ENCODE data around the gene CHST8. TPM values are rescaled to one million over a fixed set of nuclear protein-coding genes. Genes with fewer than 3 reads are reported as not detected.

The CHST8 gene
- total and polyA plus RNA-seq, 2 experiments from 2014 or later: 9.3 to 38.2 TPM

DNA sequence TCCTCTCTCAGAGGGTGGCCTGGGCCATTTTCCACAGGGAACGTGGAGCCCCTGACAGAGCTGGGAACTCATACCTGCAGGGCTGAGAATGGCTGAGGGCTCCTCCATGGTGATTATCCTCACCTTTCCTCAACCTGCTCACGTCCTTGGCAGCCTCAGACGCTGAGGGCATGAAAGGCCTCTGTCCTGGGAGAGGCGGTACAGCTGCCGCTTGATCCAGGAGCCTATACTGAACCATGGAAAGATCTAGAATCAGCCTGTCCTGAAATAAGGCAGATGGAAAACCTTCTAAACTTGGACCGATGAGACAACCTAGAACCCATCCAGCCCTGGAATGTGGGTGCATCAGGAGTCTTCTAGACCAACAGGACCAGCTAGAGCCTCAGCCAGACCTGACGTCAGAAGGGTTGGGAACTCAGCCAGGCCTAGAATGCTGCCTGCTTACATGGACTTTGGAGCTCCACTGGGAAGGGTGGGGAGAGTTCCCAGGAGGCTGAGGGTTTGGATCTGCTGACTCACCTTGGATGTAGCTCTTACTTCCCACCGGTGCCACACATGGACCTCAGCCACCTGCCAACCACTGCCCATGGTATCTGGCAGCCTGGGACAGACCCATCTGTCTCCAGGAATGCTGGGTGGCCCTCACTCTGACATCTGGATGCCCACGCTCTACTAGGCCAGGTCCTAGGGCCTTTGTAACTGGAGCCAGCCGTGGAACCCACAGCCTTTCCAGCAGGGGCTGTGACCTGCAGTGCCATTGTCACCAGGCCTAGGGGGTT is 182.5 kb downstream of the CHST8 start:
- H2AFZ ChIP-seq: no peak overlapping the region
- 0 out of 2 replicates have a peak, but pooled peaks cover 11% of the 10 kb centered on the region for H3K79me2 ChIP-seq (replicated peaks; ENCODE audit: insufficient read depth)
- peak overlapping the region; percentile 65; the same call in 1 of the 2 replicates for H3K27ac Mint-ChIP-seq
- H3K4me2 ChIP-seq: no peak overlapping the region
- DNase-seq (ENCODE audit: low spot score): no peak
- no peak overlapping the region for H3K27ac ChIP-seq (ENCODE audit: low read depth)
- H3K27me3 ChIP-seq (ENCODE audit: insufficient read depth): no peaks in the 10 kb centered on the region
- H3K9me3 Mint-ChIP-seq: no peaks in the 10 kb centered on the region
- no peak overlapping the region for H3K4me3 ChIP-seq
- no peak for ATAC-seq
- H3K36me3 Mint-ChIP-seq (ENCODE audit: low read depth): peaks cover 83% of the 10 kb centered on the region
- peaks cover 3% of the 10 kb centered on the region for H3K36me3 ChIP-seq (ENCODE audit: insufficient read depth)
- H3K4me1 ChIP-seq (ENCODE audit: insufficient read depth): peaks cover 10% of the 10 kb centered on the region
- H3F3A ChIP-seq (replicated peaks; ENCODE audit: low read depth): no peaks in the 10 kb centered on the region
- TF ChIP-seq STAT1 (IDR thresholded peaks at IDR 0.05; ENCODE audit: unreplicated experiment) (no peak), JUNB (IDR thresholded peaks at IDR 0.05; ENCODE audit: unreplicated experiment) (no peak), ZNF331 (CRISPR knock-in tag; IDR thresholded peaks at IDR 0.05; ENCODE audit: low read depth) (no peak), NANOG (IDR thresholded peaks at IDR 0.05; ENCODE audit: borderline replicate concordance) (no peak), EZH2 (IDR thresholded peaks at IDR 0.05; ENCODE audit: low read depth, unreplicated experiment) (no peak), ZNF114 (CRISPR knock-in tag; IDR thresholded peaks at IDR 0.05) (no peak), CTCF (conservative IDR thresholded peaks at IDR 0.05; ENCODE audit: low read depth in 2 of 2) (no peak), CREB1 (CRISPR knock-in tag; IDR thresholded peaks at IDR 0.05; ENCODE audit: low read depth) (no peak), EZH2phosphoT487 (IDR thresholded peaks at IDR 0.05; ENCODE audit: unreplicated experiment) (no peak)
- TF ChIP-seq, protein P1, sequence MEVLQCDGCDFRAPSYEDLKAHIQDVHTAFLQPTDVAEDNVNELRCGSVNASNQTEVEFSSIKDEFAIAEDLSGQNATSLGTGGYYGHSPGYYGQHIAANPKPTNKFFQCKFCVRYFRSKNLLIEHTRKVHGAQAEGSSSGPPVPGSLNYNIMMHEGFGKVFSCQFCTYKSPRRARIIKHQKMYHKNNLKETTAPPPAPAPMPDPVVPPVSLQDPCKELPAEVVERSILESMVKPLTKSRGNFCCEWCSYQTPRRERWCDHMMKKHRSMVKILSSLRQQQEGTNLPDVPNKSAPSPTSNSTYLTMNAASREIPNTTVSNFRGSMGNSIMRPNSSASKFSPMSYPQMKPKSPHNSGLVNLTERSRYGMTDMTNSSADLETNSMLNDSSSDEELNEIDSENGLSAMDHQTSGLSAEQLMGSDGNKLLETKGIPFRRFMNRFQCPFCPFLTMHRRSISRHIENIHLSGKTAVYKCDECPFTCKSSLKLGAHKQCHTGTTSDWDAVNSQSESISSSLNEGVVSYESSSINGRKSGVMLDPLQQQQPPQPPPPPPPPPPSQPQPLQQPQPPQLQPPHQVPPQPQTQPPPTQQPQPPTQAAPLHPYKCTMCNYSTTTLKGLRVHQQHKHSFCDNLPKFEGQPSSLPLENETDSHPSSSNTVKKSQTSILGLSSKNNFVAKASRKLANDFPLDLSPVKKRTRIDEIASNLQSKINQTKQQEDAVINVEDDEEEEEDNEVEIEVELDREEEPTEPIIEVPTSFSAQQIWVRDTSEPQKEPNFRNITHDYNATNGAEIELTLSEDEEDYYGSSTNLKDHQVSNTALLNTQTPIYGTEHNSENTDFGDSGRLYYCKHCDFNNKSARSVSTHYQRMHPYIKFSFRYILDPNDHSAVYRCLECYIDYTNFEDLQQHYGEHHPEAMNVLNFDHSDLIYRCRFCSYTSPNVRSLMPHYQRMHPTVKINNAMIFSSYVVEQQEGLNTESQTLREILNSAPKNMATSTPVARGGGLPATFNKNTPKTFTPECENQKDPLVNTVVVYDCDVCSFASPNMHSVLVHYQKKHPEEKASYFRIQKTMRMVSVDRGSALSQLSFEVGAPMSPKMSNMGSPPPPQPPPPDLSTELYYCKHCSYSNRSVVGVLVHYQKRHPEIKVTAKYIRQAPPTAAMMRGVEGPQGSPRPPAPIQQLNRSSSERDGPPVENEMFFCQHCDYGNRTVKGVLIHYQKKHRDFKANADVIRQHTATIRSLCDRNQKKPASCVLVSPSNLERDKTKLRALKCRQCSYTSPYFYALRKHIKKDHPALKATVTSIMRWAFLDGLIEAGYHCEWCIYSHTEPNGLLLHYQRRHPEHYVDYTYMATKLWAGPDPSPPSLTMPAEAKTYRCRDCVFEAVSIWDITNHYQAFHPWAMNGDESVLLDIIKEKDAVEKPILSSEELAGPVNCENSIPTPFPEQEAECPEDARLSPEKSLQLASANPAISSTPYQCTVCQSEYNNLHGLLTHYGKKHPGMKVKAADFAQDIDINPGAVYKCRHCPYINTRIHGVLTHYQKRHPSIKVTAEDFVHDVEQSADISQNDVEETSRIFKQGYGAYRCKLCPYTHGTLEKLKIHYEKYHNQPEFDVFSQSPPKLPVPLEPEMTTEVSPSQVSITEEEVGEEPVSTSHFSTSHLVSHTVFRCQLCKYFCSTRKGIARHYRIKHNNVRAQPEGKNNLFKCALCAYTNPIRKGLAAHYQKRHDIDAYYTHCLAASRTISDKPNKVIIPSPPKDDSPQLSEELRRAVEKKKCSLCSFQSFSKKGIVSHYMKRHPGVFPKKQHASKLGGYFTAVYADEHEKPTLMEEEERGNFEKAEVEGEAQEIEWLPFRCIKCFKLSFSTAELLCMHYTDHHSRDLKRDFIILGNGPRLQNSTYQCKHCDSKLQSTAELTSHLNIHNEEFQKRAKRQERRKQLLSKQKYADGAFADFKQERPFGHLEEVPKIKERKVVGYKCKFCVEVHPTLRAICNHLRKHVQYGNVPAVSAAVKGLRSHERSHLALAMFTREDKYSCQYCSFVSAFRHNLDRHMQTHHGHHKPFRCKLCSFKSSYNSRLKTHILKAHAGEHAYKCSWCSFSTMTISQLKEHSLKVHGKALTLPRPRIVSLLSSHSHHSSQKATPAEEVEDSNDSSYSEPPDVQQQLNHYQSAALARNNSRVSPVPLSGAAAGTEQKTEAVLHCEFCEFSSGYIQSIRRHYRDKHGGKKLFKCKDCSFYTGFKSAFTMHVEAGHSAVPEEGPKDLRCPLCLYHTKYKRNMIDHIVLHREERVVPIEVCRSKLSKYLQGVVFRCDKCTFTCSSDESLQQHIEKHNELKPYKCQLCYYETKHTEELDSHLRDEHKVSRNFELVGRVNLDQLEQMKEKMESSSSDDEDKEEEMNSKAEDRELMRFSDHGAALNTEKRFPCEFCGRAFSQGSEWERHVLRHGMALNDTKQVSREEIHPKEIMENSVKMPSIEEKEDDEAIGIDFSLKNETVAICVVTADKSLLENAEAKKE (CRISPR knock-in tag; IDR thresholded peaks at IDR 0.05): no peak
- TF ChIP-seq, protein P2, sequence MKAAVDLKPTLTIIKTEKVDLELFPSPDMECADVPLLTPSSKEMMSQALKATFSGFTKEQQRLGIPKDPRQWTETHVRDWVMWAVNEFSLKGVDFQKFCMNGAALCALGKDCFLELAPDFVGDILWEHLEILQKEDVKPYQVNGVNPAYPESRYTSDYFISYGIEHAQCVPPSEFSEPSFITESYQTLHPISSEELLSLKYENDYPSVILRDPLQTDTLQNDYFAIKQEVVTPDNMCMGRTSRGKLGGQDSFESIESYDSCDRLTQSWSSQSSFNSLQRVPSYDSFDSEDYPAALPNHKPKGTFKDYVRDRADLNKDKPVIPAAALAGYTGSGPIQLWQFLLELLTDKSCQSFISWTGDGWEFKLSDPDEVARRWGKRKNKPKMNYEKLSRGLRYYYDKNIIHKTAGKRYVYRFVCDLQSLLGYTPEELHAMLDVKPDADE (IDR thresholded peaks at IDR 0.05): no peak
- peaks cover 11% of the 10 kb centered on the region for H3K27me3 Mint-ChIP-seq (ENCODE audit: insufficient read depth, low read depth, poor library complexity)
- H3K4me1 Mint-ChIP-seq: peaks cover 10% of the 10 kb centered on the region
- H4K20me1 ChIP-seq (replicated peaks; ENCODE audit: insufficient read depth): peaks cover 10% of the 10 kb centered on the region; the same call in 1 of the 2 replicates
- no peaks in the 10 kb centered on the region for H3K9me2 ChIP-seq (ENCODE audit: insufficient read depth)
- no peak overlapping the region for H3K4me3 Mint-ChIP-seq

Measured in GM23338 (cell line).